ENCODE measurements around the gene FLT1.

FLT1 gene

DNA sequence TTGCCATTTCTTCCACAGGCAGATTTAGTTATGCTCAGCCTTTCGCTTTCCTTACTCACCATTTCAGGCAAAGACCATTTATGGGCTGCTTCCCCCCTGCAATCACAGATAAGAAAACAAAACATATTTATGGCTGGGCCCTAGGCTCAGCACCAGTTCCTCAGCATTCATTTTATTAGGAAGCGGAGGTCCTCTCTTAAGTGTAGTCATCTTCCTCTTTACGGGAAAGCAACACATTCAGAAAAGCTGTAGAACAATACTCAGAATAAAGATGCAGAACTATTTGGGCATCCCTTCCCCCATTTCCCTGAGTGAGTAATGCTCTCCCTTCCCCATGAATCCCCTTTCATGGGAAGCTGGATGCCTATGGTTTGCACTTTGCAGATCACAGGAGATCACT lies 27.9 kb downstream of the FLT1 start:
- no peaks in the 10 kb centered on the region for H3K36me3 ChIP-seq
- intact Hi-C loops (cut with DNase I; ENCODE audit: low total_unique reads), result no loop called here
- TF ChIP-seq, protein P1, sequence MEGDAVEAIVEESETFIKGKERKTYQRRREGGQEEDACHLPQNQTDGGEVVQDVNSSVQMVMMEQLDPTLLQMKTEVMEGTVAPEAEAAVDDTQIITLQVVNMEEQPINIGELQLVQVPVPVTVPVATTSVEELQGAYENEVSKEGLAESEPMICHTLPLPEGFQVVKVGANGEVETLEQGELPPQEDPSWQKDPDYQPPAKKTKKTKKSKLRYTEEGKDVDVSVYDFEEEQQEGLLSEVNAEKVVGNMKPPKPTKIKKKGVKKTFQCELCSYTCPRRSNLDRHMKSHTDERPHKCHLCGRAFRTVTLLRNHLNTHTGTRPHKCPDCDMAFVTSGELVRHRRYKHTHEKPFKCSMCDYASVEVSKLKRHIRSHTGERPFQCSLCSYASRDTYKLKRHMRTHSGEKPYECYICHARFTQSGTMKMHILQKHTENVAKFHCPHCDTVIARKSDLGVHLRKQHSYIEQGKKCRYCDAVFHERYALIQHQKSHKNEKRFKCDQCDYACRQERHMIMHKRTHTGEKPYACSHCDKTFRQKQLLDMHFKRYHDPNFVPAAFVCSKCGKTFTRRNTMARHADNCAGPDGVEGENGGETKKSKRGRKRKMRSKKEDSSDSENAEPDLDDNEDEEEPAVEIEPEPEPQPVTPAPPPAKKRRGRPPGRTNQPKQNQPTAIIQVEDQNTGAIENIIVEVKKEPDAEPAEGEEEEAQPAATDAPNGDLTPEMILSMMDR (IDR thresholded peaks at IDR 0.05), result no peak
- H3K4me1 ChIP-seq, result no peaks in the 10 kb centered on the region
- no peak overlapping the region for H3K27ac ChIP-seq
- peaks cover 0 to 3% of the 10 kb centered on the region in 2 donors for H3K27me3 ChIP-seq
- no peaks in the 10 kb centered on the region for H3K9me3 ChIP-seq
- DNase-seq, result no peak
- no peak overlapping the region for H3K4me3 ChIP-seq

DNA sequence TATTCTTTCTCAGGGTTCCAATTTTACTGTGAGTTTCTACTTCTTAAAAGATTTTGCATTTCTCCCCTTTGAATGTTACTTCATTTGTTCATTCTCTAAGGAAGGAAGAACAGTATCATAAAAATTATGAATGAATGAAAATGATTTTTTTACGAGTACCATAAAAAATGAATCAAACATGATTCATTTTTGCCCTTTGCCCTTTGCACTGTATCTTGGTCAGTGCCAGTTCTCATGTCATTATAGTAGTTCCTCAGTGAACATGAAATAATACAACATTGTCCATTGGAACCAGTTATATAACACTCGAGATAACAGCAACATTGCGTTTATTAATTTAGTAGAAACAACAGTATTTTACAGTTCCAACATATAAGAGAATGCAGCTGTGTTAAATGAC lies 28.8 kb downstream of the FLT1 start:
- intact Hi-C loops (cut with DNase I; ENCODE audit: low total_unique reads), result no loop called here
- Histone ChIP-seq H3K36me3 (no peaks in the 10 kb centered on the region), H3K9me3 (no peaks in the 10 kb centered on the region), H3K4me1 (no peaks in the 10 kb centered on the region), H3K27me3 (peaks cover 0 to 7% of the 10 kb centered on the region in 2 donors), H3K27ac (no peak overlapping the region), H3K4me3 (no peak overlapping the region)
- TF ChIP-seq, protein P1 (IDR thresholded peaks at IDR 0.05), result no peak
- no peak for DNase-seq

DNA sequence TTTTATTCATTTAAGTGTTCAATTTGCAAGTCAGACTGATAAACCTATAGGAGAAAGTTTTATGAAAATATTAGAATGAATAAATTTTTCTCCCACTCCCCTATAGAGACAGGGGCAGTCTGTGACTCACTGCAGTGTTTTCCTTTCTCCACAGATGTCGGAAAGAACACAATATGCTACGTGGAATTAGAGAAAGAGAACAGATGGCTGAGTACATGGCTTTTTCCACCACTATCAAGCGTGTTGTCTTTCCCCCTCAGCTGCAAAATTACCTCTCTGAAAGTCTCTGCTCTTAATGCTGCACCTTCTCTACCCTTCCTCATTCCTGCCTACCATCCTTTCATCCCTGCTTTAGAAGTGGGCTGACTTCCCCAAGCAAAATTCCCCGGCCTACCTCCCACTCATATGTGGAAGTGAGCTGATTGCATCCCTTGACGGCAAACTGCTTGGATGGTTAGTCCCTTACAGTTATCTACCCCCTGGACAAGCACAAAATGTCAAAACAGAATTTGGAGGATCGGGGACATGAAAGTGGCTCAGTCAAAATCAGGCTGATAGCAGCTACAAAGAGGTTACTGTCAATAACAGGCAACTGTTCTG lies 30.0 kb downstream of the FLT1 start:
- Histone ChIP-seq H3K9me3 (no peaks in the 10 kb centered on the region), H3K27ac (no peak overlapping the region), H3K36me3 (no peaks in the 10 kb centered on the region), H3K4me3 (no peak overlapping the region), H3K27me3 (peaks cover 0 to 7% of the 10 kb centered on the region in 2 donors), H3K4me1 (no peaks in the 10 kb centered on the region)
- TF ChIP-seq, protein P1 (IDR thresholded peaks at IDR 0.05), result no peak
- DNase-seq, result no peak
- intact Hi-C loops (cut with DNase I; ENCODE audit: low total_unique reads), result no loop called here

DNA sequence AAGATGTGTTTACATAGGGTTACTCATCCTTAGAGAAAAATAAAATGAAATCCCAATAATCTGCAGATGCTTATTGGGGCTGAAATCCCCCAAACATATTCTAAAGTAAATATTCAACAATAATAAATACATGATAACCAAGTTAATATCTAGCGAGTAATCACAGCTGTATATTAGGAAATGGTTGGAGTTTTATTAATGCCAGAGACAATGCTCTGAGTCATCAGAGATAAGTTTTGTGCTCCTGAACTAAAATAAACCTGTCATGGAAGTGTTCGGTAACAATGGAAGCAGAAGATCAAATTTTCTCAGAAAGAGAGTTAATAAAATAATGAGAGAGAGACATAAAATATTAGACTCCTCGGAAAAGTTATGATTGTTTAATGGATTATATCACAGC lies 31.4 kb downstream of the FLT1 start:
- TF ChIP-seq, protein P1 (IDR thresholded peaks at IDR 0.05), result no peak
- intact Hi-C loops (cut with DNase I; ENCODE audit: low total_unique reads), result no loop called here
- Histone ChIP-seq H3K4me3 (no peak overlapping the region), H3K27me3 (peaks cover 0 to 7% of the 10 kb centered on the region in 2 donors), H3K9me3 (no peaks in the 10 kb centered on the region), H3K27ac (no peak overlapping the region), H3K4me1 (no peaks in the 10 kb centered on the region), H3K36me3 (no peaks in the 10 kb centered on the region)
- DNase-seq, result no peak

DNA sequence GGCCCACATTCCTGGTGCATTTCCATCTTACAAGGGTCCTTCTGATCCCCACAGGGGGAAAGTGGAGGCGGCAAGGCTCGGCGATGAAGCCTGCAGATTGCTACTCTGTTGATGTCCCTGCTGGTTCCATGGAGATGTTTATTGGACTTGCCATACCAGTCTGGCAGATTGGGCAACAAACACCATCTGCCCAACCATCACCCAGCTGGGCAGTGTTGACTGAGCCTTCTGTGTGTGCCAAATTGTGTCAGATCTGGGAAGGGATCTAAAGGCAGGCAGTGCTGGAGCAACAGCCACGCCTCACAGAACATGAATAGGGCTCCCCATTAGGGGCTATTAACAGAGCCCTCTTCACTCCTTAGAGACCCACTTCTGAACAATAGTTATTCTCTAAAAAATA lies 35.0 kb downstream of the FLT1 start:
- H3K4me3 ChIP-seq, result no peak overlapping the region
- TF ChIP-seq, protein P1 (IDR thresholded peaks at IDR 0.05), result no peak
- no peaks in the 10 kb centered on the region for H3K4me1 ChIP-seq
- peaks cover 0 to 7% of the 10 kb centered on the region in 2 donors for H3K27me3 ChIP-seq
- H3K9me3 ChIP-seq, result no peaks in the 10 kb centered on the region
- H3K36me3 ChIP-seq, result no peaks in the 10 kb centered on the region
- intact Hi-C loops (cut with DNase I; ENCODE audit: low total_unique reads), result no loop called here
- DNase-seq, result no peak
- H3K27ac ChIP-seq, result no peak overlapping the region

DNA sequence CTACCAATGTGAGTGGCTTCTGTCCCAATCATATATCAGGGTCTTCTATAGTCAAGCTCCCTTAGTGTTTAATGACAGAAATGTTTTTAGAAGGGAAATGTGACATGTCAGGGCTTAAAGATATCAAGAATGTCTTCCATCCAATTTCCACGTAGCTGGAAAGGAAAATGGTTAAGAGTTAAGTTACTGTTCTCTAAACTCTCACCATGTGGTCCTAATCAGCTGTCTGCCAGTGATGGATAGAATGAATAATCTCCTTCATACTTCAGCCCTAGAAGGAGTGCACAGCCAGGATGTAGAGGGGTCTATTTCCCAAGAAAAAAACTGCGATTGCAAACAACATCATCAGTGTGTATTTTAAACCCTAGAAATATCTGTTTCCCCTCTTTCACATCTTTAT lies 36.3 kb downstream of the FLT1 start:
- H3K27me3 ChIP-seq, result peaks cover 0 to 7% of the 10 kb centered on the region in 2 donors
- H3K4me3 ChIP-seq, result no peak overlapping the region
- no peak for DNase-seq
- intact Hi-C loops (cut with DNase I; ENCODE audit: low total_unique reads), result no loop called here
- no peak overlapping the region for H3K27ac ChIP-seq
- no peaks in the 10 kb centered on the region for H3K9me3 ChIP-seq
- TF ChIP-seq, protein P1 (IDR thresholded peaks at IDR 0.05), result no peak
- H3K4me1 ChIP-seq, result no peaks in the 10 kb centered on the region
- H3K36me3 ChIP-seq, result no peaks in the 10 kb centered on the region

All from tibial artery (tissue), 4 donors.